OCI-LY1 (cell line): ENCODE data around the gene CLTCL1.

Experiments used
- CTCF ChIP-seq: fragments of 200-600 bp; sonication (generic), shearing (Covaris generic); IDR thresholded peaks from 2 replicates; pipeline ENCODE4 v1.5.1; 2017; ENCODE audit warnings: mild to moderate bottlenecking, antibody characterized with exemption, low read length, moderate library complexity, mixed read lengths
- EZH2 ChIP-seq: fragments of 200-600 bp; sonication (generic), shearing (Covaris generic); IDR thresholded peaks from 2 replicates; pipeline ENCODE4 v1.8.0; 2017; ENCODE audit warnings: borderline replicate concordance, mixed run types, mild to moderate bottlenecking, antibody characterized with exemption, low read length, moderate library complexity, mixed read lengths

- TF ChIP-seq CTCF (no peak), EZH2 (no peak)
Observed at GRCh38 chr22:19139001-19139356, 152.5 kb downstream of the CLTCL1 start.
